Effector memory CD4-positive, alpha-beta T cell (primary cell): ENCODE data around the gene ATP8A2.

Source experiments
- DNase-seq, 3 donors: peaks; one replicate each; pipeline ENCODE4 v3.0.0-alpha.2; 2020
- H3K27ac ChIP-seq: 2 replicates; pipeline ENCODE4 v1.7.0; 2013; ENCODE audit warnings: mild to moderate bottlenecking, low read length, moderate library complexity; ENCODE audit not compliant: insufficient read depth, poor library complexity, severe bottlenecking
- H3K27me3 ChIP-seq: replicated peaks from 2 replicates; pipeline ENCODE4 v1.7.0; 2013; ENCODE audit warnings: mild to moderate bottlenecking, low read length; ENCODE audit not compliant: insufficient read depth, control insufficient read depth, poor library complexity, severe bottlenecking
- H3K36me3 ChIP-seq: 2 replicates; pipeline ENCODE4 v1.7.0; 2013; ENCODE audit warnings: mild to moderate bottlenecking, low read length, moderate library complexity; ENCODE audit not compliant: control insufficient read depth, insufficient read depth
- H3K4me1 ChIP-seq: 2 replicates; pipeline ENCODE4 v1.7.0; 2013; ENCODE audit warnings: low read length, mild to moderate bottlenecking; ENCODE audit not compliant: control insufficient read depth, insufficient read depth, poor library complexity, severe bottlenecking
- H3K4me3 ChIP-seq: 2 replicates; pipeline ENCODE4 v1.7.0; 2013; ENCODE audit warnings: low read length, low read depth, mild to moderate bottlenecking; ENCODE audit not compliant: insufficient read depth, poor library complexity, severe bottlenecking
- H3K9me3 ChIP-seq: 2 replicates; pipeline ENCODE4 v1.7.0; 2013; ENCODE audit warnings: mild to moderate bottlenecking, low read length, moderate library complexity; ENCODE audit not compliant: control insufficient read depth

Gene ATP8A2

GRCh38 chr13:25588336-25589060 lies 216.7 kb downstream of the ATP8A2 start:
- no peak for DNase-seq
- Histone ChIP-seq H3K4me1 (no peaks in the 10 kb centered on the region), H3K9me3 (no peaks in the 10 kb centered on the region), H3K36me3 (no peaks in the 10 kb centered on the region), H3K27ac (no peak overlapping the region), H3K4me3 (no peak overlapping the region), H3K27me3 (no peaks in the 10 kb centered on the region)

- Histone ChIP-seq H3K4me3 (no peak overlapping the region), H3K9me3 (no peaks in the 10 kb centered on the region), H3K27ac (no peak overlapping the region), H3K4me1 (no peaks in the 10 kb centered on the region), H3K36me3 (no peaks in the 10 kb centered on the region), H3K27me3 (no peaks in the 10 kb centered on the region)
- DNase-seq: no peak
Observed at GRCh38 chr13:25598421-25598820, 226.6 kb downstream of the ATP8A2 start.

- Histone ChIP-seq H3K27me3 (no peaks in the 10 kb centered on the region), H3K9me3 (no peaks in the 10 kb centered on the region), H3K4me1 (no peaks in the 10 kb centered on the region), H3K27ac (no peak overlapping the region), H3K36me3 (no peaks in the 10 kb centered on the region), H3K4me3 (no peak overlapping the region)
- DNase-seq: no peak
Observed at GRCh38 chr13:25602176-25602575, 230.4 kb downstream of the ATP8A2 start.

- Histone ChIP-seq H3K4me1 (no peaks in the 10 kb centered on the region), H3K27ac (no peak overlapping the region)
Observed at GRCh38 chr13:25604106-25604505, 232.3 kb downstream of the ATP8A2 start.

GRCh38 chr13:25607096-25607495 lies 235.3 kb downstream of the ATP8A2 start:
- DNase-seq: no peak
- Histone ChIP-seq H3K27me3 (no peaks in the 10 kb centered on the region), H3K4me1 (no peaks in the 10 kb centered on the region), H3K9me3 (no peaks in the 10 kb centered on the region), H3K4me3 (no peak overlapping the region), H3K27ac (no peak overlapping the region), H3K36me3 (no peaks in the 10 kb centered on the region)

More at GRCh38 chr13:25604106-25604505, 232.3 kb downstream of the ATP8A2 start:
- Histone ChIP-seq H3K4me3 (no peak overlapping the region), H3K9me3 (no peaks in the 10 kb centered on the region), H3K36me3 (no peaks in the 10 kb centered on the region), H3K27me3 (no peaks in the 10 kb centered on the region)
- DNase-seq: no peak

- Histone ChIP-seq H3K36me3 (no peaks in the 10 kb centered on the region), H3K4me1 (no peaks in the 10 kb centered on the region), H3K9me3 (no peaks in the 10 kb centered on the region), H3K4me3 (no peak overlapping the region), H3K27me3 (no peaks in the 10 kb centered on the region), H3K27ac (no peak overlapping the region)
- DNase-seq: no peak
Observed at GRCh38 chr13:25608181-25608580, 236.4 kb downstream of the ATP8A2 start.

GRCh38 chr13:25616674-25617073 lies 244.9 kb downstream of the ATP8A2 start:
- no peak for DNase-seq
- H3K4me3 ChIP-seq: no peak overlapping the region
- no peaks in the 10 kb centered on the region for H3K9me3 ChIP-seq
- no peaks in the 10 kb centered on the region for H3K27me3 ChIP-seq
- H3K36me3 ChIP-seq: no peaks in the 10 kb centered on the region
- H3K4me1 ChIP-seq: no peaks in the 10 kb centered on the region
- H3K27ac ChIP-seq: no peak overlapping the region

GRCh38 chr13:25619897-25620296 lies 248.1 kb downstream of the ATP8A2 start:
- DNase-seq: no peak
- H3K4me1 ChIP-seq: no peaks in the 10 kb centered on the region
- no peaks in the 10 kb centered on the region for H3K36me3 ChIP-seq
- no peak overlapping the region for H3K27ac ChIP-seq
- H3K4me3 ChIP-seq: no peak overlapping the region
- H3K9me3 ChIP-seq: no peaks in the 10 kb centered on the region
- no peaks in the 10 kb centered on the region for H3K27me3 ChIP-seq

- no peak for DNase-seq
- Histone ChIP-seq H3K27me3 (no peaks in the 10 kb centered on the region), H3K4me3 (no peak overlapping the region), H3K9me3 (no peaks in the 10 kb centered on the region), H3K4me1 (no peaks in the 10 kb centered on the region), H3K27ac (no peak overlapping the region), H3K36me3 (no peaks in the 10 kb centered on the region)
Observed at GRCh38 chr13:25625414-25625813, 253.6 kb downstream of the ATP8A2 start.

- no peak for DNase-seq
- Histone ChIP-seq H3K36me3 (no peaks in the 10 kb centered on the region), H3K4me1 (no peaks in the 10 kb centered on the region), H3K4me3 (no peak overlapping the region), H3K27me3 (no peaks in the 10 kb centered on the region), H3K27ac (no peak overlapping the region), H3K9me3 (no peaks in the 10 kb centered on the region)
Observed at GRCh38 chr13:25630329-25630900, 258.6 kb downstream of the ATP8A2 start.
